HepG2 (cell line): Measurements from ENCODE around the gene NFIC. TPM values are rescaled to one million over a fixed set of nuclear protein-coding genes. Genes with fewer than 3 reads are reported as not detected.

Experiments
- ATAC-seq: fragments of 200-7000 bp; cut with Tn5 transposase; 3 replicates; pipeline ENCODE4 v1.9.1; 2020; ENCODE audit warnings: mild to moderate bottlenecking, moderate library complexity
- BruUV-seq: library from RNA; stranded (reverse); fragments of 400-500 nt; replicated peaks from 2 replicates; lab custom pipeline; 2021; lab: Mats Ljungman, UMichigan
- CTCF ChIA-PET: fragments of 300-600 bp; formaldehyde crosslinking; extraction: SDS; loops from one replicate; lab custom pipeline; 2021; ENCODE audit warnings: low total read pairs, inconsistent platforms, low intra/inter-chr PET ratio; lab: Yijun Ruan, JAX
- POLR2A ChIA-PET: fragments of 350-600 bp; sonication (Branson Sonifier 250); formaldehyde crosslinking; loops from one replicate; lab custom pipeline; 2020; ENCODE audit warnings: antibody characterized with exemption, inconsistent platforms; lab: Yijun Ruan, JAX
- DNase-seq: peaks from one replicate; pipeline ENCODE4 v3.0.0-alpha.2; 2015; ENCODE audit warnings: low spot score
- FAIRE-seq: peaks from 3 replicates; lab custom pipeline; 2011; peaks lifted over from hg19 to GRCh38; lab: Jason Lieb, UNC
- H2AFZ ChIP-seq: one replicate; pipeline ENCODE4 v1.6.1; 2011; ENCODE audit warnings: low read length, inconsistent platforms
- H3K27ac ChIP-seq: fragments of 300-600 bp; 3 replicates; pipeline ENCODE4 v1.8.0; 2011; ENCODE audit warnings: mixed run types, mild to moderate bottlenecking, mixed read lengths, low read length, inconsistent platforms; ENCODE audit not compliant: insufficient read depth; ENCODE audit errors: extremely low read length
- H3K27me3 ChIP-seq, 2 experiments: fragments of 200-600 bp in 1 of 2; 2 replicates in 1 of 2; 3 replicates in 1 of 2; pipeline versions ENCODE4 v1.6.0 to v1.8.0; 2011; ENCODE audit warnings: low read length in 2 of 2, mild to moderate bottlenecking in 2 of 2, moderate library complexity in 2 of 2, inconsistent platforms in 1 of 2; ENCODE audit not compliant: insufficient read depth in 2 of 2, control insufficient read depth in 1 of 2
- H3K36me3 ChIP-seq, 2 experiments: fragments of 200-600 bp in 1 of 2; replicated peaks in 1 of 2; 2 replicates in 1 of 2; 3 replicates in 1 of 2; pipeline versions ENCODE4 v1.5.1 to v1.8.0; 2011; ENCODE audit warnings: low read length in 2 of 2, inconsistent platforms in 1 of 2; ENCODE audit not compliant: insufficient read depth in 2 of 2, control insufficient read depth in 1 of 2
- H3K4me1 ChIP-seq: 2 replicates; pipeline ENCODE4 v1.5.1; 2012; ENCODE audit warnings: low read length, inconsistent platforms; ENCODE audit not compliant: insufficient read depth
- H3K4me2 ChIP-seq: 2 replicates; pipeline ENCODE4 v1.6.0; 2011; ENCODE audit warnings: low read depth, low read length, inconsistent platforms
- H3K4me3 ChIP-seq, 3 experiments: fragments of 200-600 bp in 1 of 3; sonication (generic), shearing (Covaris generic) in 1 of 3; replicated peaks in 1 of 3; 2 replicates each; pipeline ENCODE4 v1.5.1; 2011 to 2016; ENCODE audit warnings: low read length in 3 of 3, inconsistent platforms in 2 of 3, low read depth in 2 of 3, mild to moderate bottlenecking in 2 of 3, control low read depth in 1 of 3, mixed read lengths in 1 of 3; ENCODE audit not compliant: insufficient read depth in 1 of 3
- H3K79me2 ChIP-seq: one replicate; pipeline ENCODE4 v1.6.1; 2011; ENCODE audit warnings: low read length, inconsistent platforms; ENCODE audit not compliant: insufficient read depth
- H3K9ac ChIP-seq: 2 replicates; pipeline ENCODE4 v1.6.0; 2011; ENCODE audit warnings: mild to moderate bottlenecking, low read depth, low read length, inconsistent platforms; ENCODE audit not compliant: insufficient read depth
- H3K9me3 ChIP-seq: 2 replicates; pipeline ENCODE4 v1.5.1; 2012; ENCODE audit warnings: mild to moderate bottlenecking, low read length
- H4K20me1 ChIP-seq: 2 replicates; pipeline ENCODE4 v1.6.0; 2011; ENCODE audit warnings: inconsistent platforms, mild to moderate bottlenecking, low read length, moderate library complexity; ENCODE audit not compliant: insufficient read depth
- GABPB1 ChIP-seq: IDR thresholded peaks from 2 replicates; pipeline ENCODE4 v1.6.1; 2016; ENCODE audit warnings: mild to moderate bottlenecking, missing genetic modification reagents, moderate library complexity, missing compliant biosample characterization
- IKZF1 ChIP-seq: fragments of 450-650 bp; IDR thresholded peaks from 2 replicates; pipeline ENCODE4 v1.7.1; 2016
- MTF2 ChIP-seq: sonication (generic); formaldehyde crosslinking; IDR thresholded peaks from 2 replicates; pipeline ENCODE4 v1.5.0; 2020; ENCODE audit warnings: missing genetic modification reagents, borderline replicate concordance
- NBN ChIP-seq: fragments of 450-650 bp; conservative IDR thresholded peaks from 2 replicates; pipeline ENCODE4 v1.6.1; 2017
- ZNF10 ChIP-seq: sonication (generic); formaldehyde crosslinking; IDR thresholded peaks from 2 replicates; pipeline ENCODE4 v1.4.0; 2020; ENCODE audit warnings: mild to moderate bottlenecking, low read depth, missing genetic modification reagents, borderline replicate concordance
- ZNF160 ChIP-seq: sonication (generic); formaldehyde crosslinking; IDR thresholded peaks from 2 replicates; pipeline ENCODE4 v1.8.0; 2022; ENCODE audit warnings: mild to moderate bottlenecking, inconsistent platforms, missing genetic modification reagents
- ZNF234 ChIP-seq: sonication (generic); formaldehyde crosslinking; conservative IDR thresholded peaks from 2 replicates; pipeline ENCODE4 v1.5.1; 2020; ENCODE audit warnings: mild to moderate bottlenecking, missing genetic modification reagents
- ZNF253 ChIP-seq: sonication (generic); formaldehyde crosslinking; IDR thresholded peaks from 2 replicates; pipeline ENCODE4 v1.8.0; 2022; ENCODE audit warnings: mild to moderate bottlenecking, missing genetic modification reagents, borderline replicate concordance
- WGBS: methylation state at CpG from one replicate; pipeline ENCODE4 v1.1.6; 2017; ENCODE audit warnings: low lambda C conversion rate; 5-methylcytosine and 5-hydroxymethylcytosine counted together
- in situ Hi-C: cut with HindIII; loops from 2 replicates; pipeline ENCODE4 v1.10.0; 2017; ENCODE audit warnings: low pct_unique_long_range_greater_than_20kb; ENCODE audit not compliant: extremely low pct_ligation_motif_present
- intact Hi-C: fragments of 100-400 bp; cut with micrococcal nuclease; formaldehyde crosslinking; loops from one replicate; pipeline ENCODE4 v1.10.0; 2022; ENCODE audit not compliant: unreplicated experiment
- polyA plus RNA-seq, 8 experiments: library from polyadenylated mRNA; depleted of rRNA in 3 of 8; stranded (reverse) in 7 of 8; unstranded in 1 of 8; fragments of >200 nt; fragmentation: Illumina TruSeq in 4 of 8; extraction: Trizol in 4 of 8; gene quantifications; 2 replicates each; pipeline versions ENCODE4 v1.2.1 to v1.2.3, GENCODE V29; 2011 to 2016; ENCODE audit warnings: low read depth in 4 of 8, missing spikeins in 1 of 8, mixed read lengths in 1 of 8; ENCODE audit not compliant: insufficient read depth in 1 of 8
- total RNA-seq, 5 experiments: library from RNA; depleted of rRNA; stranded (reverse); fragments of >200 nt; fragmentation: Illumina TruSeq; extraction: Trizol; gene quantifications; 2 replicates each; pipeline ENCODE4 v1.2.3, GENCODE V29; 2016; ENCODE audit warnings: low read depth in 1 of 5
- TF ChIP-seq, protein P1 (sequence below): sonication (generic); formaldehyde crosslinking; IDR thresholded peaks from 2 replicates; pipeline ENCODE4 v1.4.0; 2020; ENCODE audit warnings: missing genetic modification reagents, mild to moderate bottlenecking, borderline replicate concordance
- TF ChIP-seq, protein P2 (sequence below), 2 experiments: IDR thresholded peaks; 2 replicates each; pipeline ENCODE4 v1.6.1; 2011 to 2012; ENCODE audit warnings: low read length in 2 of 2, borderline replicate concordance in 1 of 2, low read depth in 1 of 2, mild to moderate bottlenecking in 1 of 2, moderate library complexity in 1 of 2
- TF ChIP-seq, protein P3 (sequence below): sonication (generic); formaldehyde crosslinking; IDR thresholded peaks from 2 replicates; pipeline ENCODE4 v1.8.1; 2023; ENCODE audit warnings: missing genetic modification reagents, mild to moderate bottlenecking, borderline replicate concordance
- TF ChIP-seq, protein P4 (sequence below): IDR thresholded peaks from 2 replicates; pipeline ENCODE4 v1.6.1; 2016
- TF ChIP-seq, protein P5 (sequence below): IDR thresholded peaks from 2 replicates; pipeline ENCODE4 v1.6.1; 2012; ENCODE audit warnings: low read depth, low read length, improper control_type of control experiment
- TF ChIP-seq, protein P6 (sequence below): sonication (generic); formaldehyde crosslinking; IDR thresholded peaks from 2 replicates; pipeline ENCODE4 v1.8.0; 2022; ENCODE audit warnings: low read depth, missing genetic modification reagents

Gene NFIC
- total and polyA plus RNA-seq, 2 of the 13 experiments (the other 11 are each of a cell fraction or from before 2014, with no cell fraction given): 1.3 to 2.5 TPM

DNA sequence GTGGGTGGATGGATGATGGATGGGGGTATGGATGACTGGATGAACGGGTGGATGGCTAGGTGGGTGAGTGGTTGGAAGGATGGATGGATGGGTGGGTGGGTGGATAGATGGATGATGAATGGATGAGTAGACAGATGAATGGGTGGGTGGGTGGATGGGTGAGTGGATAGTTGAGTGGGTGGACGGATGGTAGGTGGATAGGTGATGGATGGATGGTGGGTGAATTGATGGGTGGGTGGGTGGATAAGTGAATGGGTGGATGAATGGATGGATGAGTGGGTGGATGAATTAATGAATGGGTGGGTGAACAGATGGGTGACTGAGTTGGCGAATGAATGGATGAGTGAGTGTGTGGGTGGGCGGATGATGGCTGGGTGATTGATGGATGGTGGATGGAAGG is 109.1 kb downstream of the NFIC start:
- ChIA-PET POLR2A (no interaction called here), CTCF (no interaction called here)
- no TSS peak for BruUV-seq
- Histone ChIP-seq H3K27me3 (no peaks in the 10 kb centered on the region), H3K4me2 (no peak overlapping the region), H3K27ac (no peak overlapping the region), H3K4me1 (peaks cover 13% of the 10 kb centered on the region), H3K9me3 (no peaks in the 10 kb centered on the region), H4K20me1 (no peaks in the 10 kb centered on the region), H3K36me3 (no peaks in the 10 kb centered on the region), H3K79me2 (no peaks in the 10 kb centered on the region), H3K9ac (no peak overlapping the region), H3K4me3 (no peak overlapping the region), H2AFZ (no peak overlapping the region)
- DNase-seq (no peak), FAIRE-seq (no peak), ATAC-seq (no peak)
- WGBS: 94% methylated on average over 4 of the region's 4 CpGs
- intact Hi-C loops (no loop called here), in situ Hi-C loops (no loop called here)
- TF ChIP-seq, protein P1, sequence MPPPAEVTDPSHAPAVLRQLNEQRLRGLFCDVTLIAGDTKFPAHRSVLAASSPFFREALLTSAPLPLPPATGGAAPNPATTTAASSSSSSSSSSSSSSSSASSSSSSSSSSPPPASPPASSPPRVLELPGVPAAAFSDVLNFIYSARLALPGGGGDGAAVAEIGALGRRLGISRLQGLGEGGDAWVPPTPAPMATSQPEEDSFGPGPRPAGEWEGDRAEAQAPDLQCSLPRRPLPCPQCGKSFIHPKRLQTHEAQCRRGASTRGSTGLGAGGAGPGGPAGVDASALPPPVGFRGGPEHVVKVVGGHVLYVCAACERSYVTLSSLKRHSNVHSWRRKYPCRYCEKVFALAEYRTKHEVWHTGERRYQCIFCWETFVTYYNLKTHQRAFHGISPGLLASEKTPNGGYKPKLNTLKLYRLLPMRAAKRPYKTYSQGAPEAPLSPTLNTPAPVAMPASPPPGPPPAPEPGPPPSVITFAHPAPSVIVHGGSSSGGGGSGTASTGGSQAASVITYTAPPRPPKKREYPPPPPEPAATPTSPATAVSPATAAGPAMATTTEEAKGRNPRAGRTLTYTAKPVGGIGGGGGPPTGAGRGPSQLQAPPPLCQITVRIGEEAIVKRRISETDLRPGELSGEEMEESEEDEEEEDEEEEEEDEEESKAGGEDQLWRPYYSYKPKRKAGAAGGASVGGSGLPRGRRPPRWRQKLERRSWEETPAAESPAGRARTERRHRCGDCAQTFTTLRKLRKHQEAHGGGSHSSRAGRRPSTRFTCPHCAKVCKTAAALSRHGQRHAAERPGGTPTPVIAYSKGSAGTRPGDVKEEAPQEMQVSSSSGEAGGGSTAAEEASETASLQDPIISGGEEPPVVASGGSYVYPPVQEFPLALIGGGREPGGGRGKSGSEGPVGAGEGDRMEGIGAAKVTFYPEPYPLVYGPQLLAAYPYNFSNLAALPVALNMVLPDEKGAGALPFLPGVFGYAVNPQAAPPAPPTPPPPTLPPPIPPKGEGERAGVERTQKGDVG (CRISPR knock-in tag): no peak
- TF ChIP-seq, protein P2, sequence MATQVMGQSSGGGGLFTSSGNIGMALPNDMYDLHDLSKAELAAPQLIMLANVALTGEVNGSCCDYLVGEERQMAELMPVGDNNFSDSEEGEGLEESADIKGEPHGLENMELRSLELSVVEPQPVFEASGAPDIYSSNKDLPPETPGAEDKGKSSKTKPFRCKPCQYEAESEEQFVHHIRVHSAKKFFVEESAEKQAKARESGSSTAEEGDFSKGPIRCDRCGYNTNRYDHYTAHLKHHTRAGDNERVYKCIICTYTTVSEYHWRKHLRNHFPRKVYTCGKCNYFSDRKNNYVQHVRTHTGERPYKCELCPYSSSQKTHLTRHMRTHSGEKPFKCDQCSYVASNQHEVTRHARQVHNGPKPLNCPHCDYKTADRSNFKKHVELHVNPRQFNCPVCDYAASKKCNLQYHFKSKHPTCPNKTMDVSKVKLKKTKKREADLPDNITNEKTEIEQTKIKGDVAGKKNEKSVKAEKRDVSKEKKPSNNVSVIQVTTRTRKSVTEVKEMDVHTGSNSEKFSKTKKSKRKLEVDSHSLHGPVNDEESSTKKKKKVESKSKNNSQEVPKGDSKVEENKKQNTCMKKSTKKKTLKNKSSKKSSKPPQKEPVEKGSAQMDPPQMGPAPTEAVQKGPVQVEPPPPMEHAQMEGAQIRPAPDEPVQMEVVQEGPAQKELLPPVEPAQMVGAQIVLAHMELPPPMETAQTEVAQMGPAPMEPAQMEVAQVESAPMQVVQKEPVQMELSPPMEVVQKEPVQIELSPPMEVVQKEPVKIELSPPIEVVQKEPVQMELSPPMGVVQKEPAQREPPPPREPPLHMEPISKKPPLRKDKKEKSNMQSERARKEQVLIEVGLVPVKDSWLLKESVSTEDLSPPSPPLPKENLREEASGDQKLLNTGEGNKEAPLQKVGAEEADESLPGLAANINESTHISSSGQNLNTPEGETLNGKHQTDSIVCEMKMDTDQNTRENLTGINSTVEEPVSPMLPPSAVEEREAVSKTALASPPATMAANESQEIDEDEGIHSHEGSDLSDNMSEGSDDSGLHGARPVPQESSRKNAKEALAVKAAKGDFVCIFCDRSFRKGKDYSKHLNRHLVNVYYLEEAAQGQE (IDR thresholded peaks at IDR 0.05; ENCODE audit: borderline replicate concordance in 1 of 2, low read depth in 1 of 2, low read length in 2 of 2): no peak
- TF ChIP-seq, protein P3, sequence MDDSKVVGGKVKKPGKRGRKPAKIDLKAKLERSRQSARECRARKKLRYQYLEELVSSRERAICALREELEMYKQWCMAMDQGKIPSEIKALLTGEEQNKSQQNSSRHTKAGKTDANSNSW (CRISPR knock-in tag): no peak
- TF ChIP-seq GABPB1 (CRISPR knock-in tag): no peak
- no peak for TF ChIP-seq ZNF253 (CRISPR knock-in tag)
- TF ChIP-seq, protein P4, sequence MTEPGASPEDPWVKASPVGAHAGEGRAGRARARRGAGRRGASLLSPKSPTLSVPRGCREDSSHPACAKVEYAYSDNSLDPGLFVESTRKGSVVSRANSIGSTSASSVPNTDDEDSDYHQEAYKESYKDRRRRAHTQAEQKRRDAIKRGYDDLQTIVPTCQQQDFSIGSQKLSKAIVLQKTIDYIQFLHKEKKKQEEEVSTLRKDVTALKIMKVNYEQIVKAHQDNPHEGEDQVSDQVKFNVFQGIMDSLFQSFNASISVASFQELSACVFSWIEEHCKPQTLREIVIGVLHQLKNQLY (CRISPR knock-in tag): no peak
- TF ChIP-seq, protein P5, sequence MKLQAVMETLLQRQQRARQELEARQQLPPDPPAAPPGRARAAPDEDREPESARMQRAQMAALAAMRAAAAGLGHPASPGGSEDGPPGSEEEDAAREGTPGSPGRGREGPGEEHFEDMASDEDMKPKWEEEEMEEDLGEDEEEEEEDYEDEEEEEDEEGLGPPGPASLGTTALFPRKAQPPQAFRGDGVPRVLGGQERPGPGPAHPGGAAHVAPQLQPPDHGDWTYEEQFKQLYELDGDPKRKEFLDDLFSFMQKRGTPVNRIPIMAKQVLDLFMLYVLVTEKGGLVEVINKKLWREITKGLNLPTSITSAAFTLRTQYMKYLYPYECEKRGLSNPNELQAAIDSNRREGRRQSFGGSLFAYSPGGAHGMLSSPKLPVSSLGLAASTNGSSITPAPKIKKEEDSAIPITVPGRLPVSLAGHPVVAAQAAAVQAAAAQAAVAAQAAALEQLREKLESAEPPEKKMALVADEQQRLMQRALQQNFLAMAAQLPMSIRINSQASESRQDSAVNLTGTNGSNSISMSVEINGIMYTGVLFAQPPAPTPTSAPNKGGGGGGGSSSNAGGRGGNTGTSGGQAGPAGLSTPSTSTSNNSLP: no peak
- TF ChIP-seq, protein P6, sequence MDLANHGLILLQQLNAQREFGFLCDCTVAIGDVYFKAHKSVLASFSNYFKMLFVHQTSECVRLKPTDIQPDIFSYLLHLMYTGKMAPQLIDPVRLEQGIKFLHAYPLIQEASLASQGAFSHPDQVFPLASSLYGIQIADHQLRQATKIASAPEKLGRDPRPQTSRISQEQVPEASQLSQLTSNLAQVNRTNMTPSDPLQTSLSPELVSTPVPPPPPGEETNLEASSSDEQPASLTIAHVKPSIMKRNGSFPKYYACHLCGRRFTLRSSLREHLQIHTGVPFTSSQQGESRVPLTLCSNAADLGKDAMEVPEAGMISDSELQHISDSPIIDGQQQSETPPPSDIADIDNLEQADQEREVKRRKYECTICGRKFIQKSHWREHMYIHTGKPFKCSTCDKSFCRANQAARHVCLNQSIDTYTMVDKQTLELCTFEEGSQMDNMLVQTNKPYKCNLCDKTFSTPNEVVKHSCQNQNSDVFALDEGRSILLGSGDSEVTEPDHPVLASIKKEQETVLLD (CRISPR knock-in tag): no peak
- no peak for TF ChIP-seq IKZF1
- TF ChIP-seq ZNF10 (CRISPR knock-in tag): no peak
- no peak for TF ChIP-seq ZNF234 (CRISPR knock-in tag)
- no peak for TF ChIP-seq MTF2 (CRISPR knock-in tag)
- TF ChIP-seq NBN: no peak
- no peak for TF ChIP-seq ZNF160
